Osteocyte (in vitro differentiated cells): ENCODE results near the gene CTTNBP2NL. TPM values are rescaled to one million over a fixed set of nuclear protein-coding genes. Genes with fewer than 3 reads are reported as not detected.
"Not testable (repeated sequence)": the region's sequence is repeated elsewhere in the genome, so short reads cannot be mapped to it uniquely, and the experiment has no call there.

Source experiments
- DNase-seq: peaks from one replicate; pipeline ENCODE4 v3.0.0; 2021; ENCODE audit warnings: mixed read lengths; ENCODE audit not compliant: unreplicated experiment; ENCODE audit errors: extremely low spot score
- H3K27ac Mint-ChIP-seq: one replicate; pipeline ENCODE4 v1.8.0; 2021; ENCODE audit warnings: mild to moderate bottlenecking, mixed read lengths; ENCODE audit not compliant: unreplicated experiment
- H3K27me3 Mint-ChIP-seq: one replicate; pipeline ENCODE4 v1.8.0; 2021; ENCODE audit warnings: mixed read lengths; ENCODE audit not compliant: unreplicated experiment
- H3K36me3 Mint-ChIP-seq: one replicate; pipeline ENCODE4 v1.8.0; 2021; ENCODE audit warnings: mixed read lengths; ENCODE audit not compliant: unreplicated experiment
- H3K4me1 Mint-ChIP-seq: one replicate; pipeline ENCODE4 v1.8.0; 2021; ENCODE audit warnings: mixed read lengths; ENCODE audit not compliant: unreplicated experiment
- H3K4me3 Mint-ChIP-seq: one replicate; pipeline ENCODE4 v1.8.0; 2021; ENCODE audit warnings: mild to moderate bottlenecking, moderate library complexity, mixed read lengths; ENCODE audit not compliant: unreplicated experiment
- H3K9me3 Mint-ChIP-seq: one replicate; pipeline ENCODE4 v1.8.0; 2021; ENCODE audit warnings: mixed read lengths; ENCODE audit not compliant: unreplicated experiment
- CTCF ChIP-seq: fragments of 200-600 bp; sonication (generic); IDR thresholded peaks from 2 replicates; pipeline ENCODE4 v1.5.0; 2021; ENCODE audit warnings: antibody characterized with exemption, mild to moderate bottlenecking, moderate library complexity
- total RNA-seq: library from RNA; stranded (reverse); gene quantifications from 2 replicates; pipeline ENCODE4 v1.2.1, GENCODE V29; 2021

Gene CTTNBP2NL
- total RNA-seq, 1 donor from 2014 or later = 50.6 TPM

GRCh38 chr1:112386731-112387346 is 9.2 kb upstream of the CTTNBP2NL start:
- H3K27me3 Mint-ChIP-seq = peaks cover 11% of the 10 kb centered on the region
- H3K4me1 Mint-ChIP-seq = peaks cover 31% of the 10 kb centered on the region
- H3K4me3 Mint-ChIP-seq = no peak overlapping the region
- no peak overlapping the region for H3K27ac Mint-ChIP-seq
- no peak for TF ChIP-seq CTCF
- no peak for DNase-seq
- H3K9me3 Mint-ChIP-seq = no peaks in the 10 kb centered on the region
- no peaks in the 10 kb centered on the region for H3K36me3 Mint-ChIP-seq

- H3K27me3 Mint-ChIP-seq = peaks cover 9% of the 10 kb centered on the region
- TF ChIP-seq CTCF = no peak
These were observed 8.2 kb upstream of the CTTNBP2NL start for GRCh38 chr1:112387807-112388206.

GRCh38 chr1:112388436-112388835 is 7.6 kb upstream of the CTTNBP2NL start:
- H3K36me3 Mint-ChIP-seq = no peaks in the 10 kb centered on the region
- H3K4me1 Mint-ChIP-seq = peaks cover 43% of the 10 kb centered on the region
- no peak for TF ChIP-seq CTCF
- no peak for DNase-seq
- H3K4me3 Mint-ChIP-seq = no peak overlapping the region
- H3K9me3 Mint-ChIP-seq = no peaks in the 10 kb centered on the region
- peak overlapping the region; percentile 80 for H3K27ac Mint-ChIP-seq
- H3K27me3 Mint-ChIP-seq = peaks cover 5% of the 10 kb centered on the region

More at GRCh38 chr1:112387807-112388206, 8.2 kb upstream of the CTTNBP2NL start:
- H3K27ac Mint-ChIP-seq = no peak overlapping the region
- no peaks in the 10 kb centered on the region for H3K36me3 Mint-ChIP-seq
- no peak overlapping the region for H3K4me3 Mint-ChIP-seq
- H3K4me1 Mint-ChIP-seq = peaks cover 37% of the 10 kb centered on the region
- DNase-seq = no peak
- no peaks in the 10 kb centered on the region for H3K9me3 Mint-ChIP-seq

- Mint-ChIP-seq H3K27ac (peak overlapping the region; percentile 66), H3K4me1 (peaks cover 55% of the 10 kb centered on the region), H3K4me3 (no peak overlapping the region), H3K27me3 (no peaks in the 10 kb centered on the region), H3K9me3 (no peaks in the 10 kb centered on the region), H3K36me3 (no peaks in the 10 kb centered on the region)
- DNase-seq = no peak
- no peak for TF ChIP-seq CTCF
These were observed 6.3 kb upstream of the CTTNBP2NL start for GRCh38 chr1:112389689-112390088.

- H3K4me3 Mint-ChIP-seq, H3K36me3 Mint-ChIP-seq, DNase-seq, H3K27me3 Mint-ChIP-seq, H3K9me3 Mint-ChIP-seq: not testable (repeated sequence)
- H3K4me1 Mint-ChIP-seq = peaks cover 61% of the 10 kb centered on the region
- H3K27ac Mint-ChIP-seq = peak overlapping the region; percentile 99
These were observed 5.7 kb upstream of the CTTNBP2NL start for GRCh38 chr1:112390335-112390734.
